Stimulated activated CD4-positive, alpha-beta T cell treated with anti-CD3 and anti-CD28 coated beads, Interleukin-1b, Interleukin-23, amount 100 ng/mL, for 4 hours (primary cell): ENCODE data around the gene ING2.
"Not testable (repeated sequence)": the region's sequence is repeated elsewhere in the genome, so short reads cannot be mapped to it uniquely, and the experiment has no call there.

ENCODE experiments used
- DNase-seq, 2 donors: peaks; one replicate each; pipeline ENCODE4 v3.0.0-alpha.2; 2020; ENCODE audit warnings: low read depth in 2 of 2

Gene ING2

GRCh38 chr4:183548306-183548705 is 43.4 kb downstream of the ING2 start:
- DNase-seq, result no peak

DNA sequence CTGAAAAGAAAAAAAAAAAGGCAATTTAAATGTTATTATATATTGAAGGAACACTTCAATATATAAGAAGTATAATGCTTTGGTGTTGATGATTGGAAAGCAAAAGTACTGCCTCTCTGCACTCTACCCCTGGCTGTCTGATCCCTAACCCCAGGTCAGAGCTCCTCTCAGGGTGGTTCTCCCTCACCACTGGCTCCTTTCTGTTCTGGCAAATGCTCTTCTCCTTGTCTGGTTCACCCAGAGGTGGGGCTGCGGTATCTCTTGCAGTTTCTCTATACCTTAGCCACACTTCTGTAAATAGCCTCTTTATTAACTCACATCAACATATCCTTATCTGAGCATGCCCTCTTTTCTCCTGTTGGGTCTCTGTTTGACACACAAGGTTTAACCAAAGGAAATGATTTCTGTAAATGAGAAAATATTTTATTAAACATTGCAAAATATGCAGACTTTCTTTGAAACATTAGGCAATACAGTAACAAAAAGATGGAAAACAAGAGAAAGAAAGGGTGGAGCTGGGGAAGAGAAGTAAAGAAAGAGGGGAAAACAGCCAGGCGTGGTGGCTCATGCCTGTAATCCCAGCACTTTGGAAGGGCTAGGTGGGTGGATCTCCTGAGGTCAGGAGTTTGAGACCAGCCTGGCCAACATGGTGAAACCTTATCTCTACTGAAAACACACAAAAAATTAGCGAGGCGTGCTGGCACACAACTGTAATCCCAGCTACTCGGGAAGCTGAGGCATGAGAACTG is 45.7 kb downstream of the ING2 start:
- DNase-seq, result no peak

- no peak for DNase-seq
Observed at GRCh38 chr4:183552274-183553146, 47.7 kb downstream of the ING2 start.

- not testable (repeated sequence) for DNase-seq
Observed at GRCh38 chr4:183553147-183553478, 48.3 kb downstream of the ING2 start.

DNA sequence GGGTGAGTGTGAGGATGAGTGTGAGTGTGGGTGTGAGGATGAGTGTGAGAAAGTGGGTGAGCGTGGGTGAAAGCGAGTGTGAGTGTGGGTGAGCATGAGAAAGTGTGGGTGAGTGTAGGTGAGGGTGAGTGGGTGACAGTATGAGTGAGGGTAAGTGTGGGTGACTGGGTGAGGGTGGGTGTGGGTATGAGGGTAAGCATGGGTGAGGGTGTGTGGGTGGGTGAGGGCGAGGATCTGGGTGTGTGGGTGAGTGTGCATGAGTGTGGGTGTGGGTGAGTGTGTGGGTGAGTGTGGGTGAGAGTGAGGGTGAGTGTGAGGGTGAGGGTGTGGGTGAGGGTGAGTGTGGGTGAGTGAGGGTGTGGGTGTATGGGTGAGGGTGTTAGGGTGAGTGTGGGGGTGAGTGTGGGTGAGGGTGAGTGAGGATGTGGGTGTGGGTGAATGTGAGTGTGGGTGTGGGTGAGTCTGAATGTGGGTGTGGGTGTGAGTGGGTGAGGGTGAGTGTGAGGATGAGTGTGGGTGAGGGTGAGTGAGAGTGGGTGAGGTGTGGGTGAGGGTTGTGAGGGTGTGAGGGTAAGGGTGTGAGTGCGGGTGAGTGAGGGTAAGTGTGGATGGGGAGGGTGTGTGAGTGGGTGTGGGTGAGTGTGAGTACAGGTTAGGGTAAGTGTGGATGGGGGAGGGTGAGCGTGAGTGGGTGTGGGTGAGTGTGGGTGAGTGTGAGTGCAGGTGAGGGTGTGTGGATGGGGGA is 48.9 kb downstream of the ING2 start:
- DNase-seq, result no peak

GRCh38 chr4:183554346-183554686 is 49.5 kb downstream of the ING2 start:
- no peak for DNase-seq

GRCh38 chr4:183554878-183555585 is 50.2 kb downstream of the ING2 start:
- DNase-seq, result no peak

DNA sequence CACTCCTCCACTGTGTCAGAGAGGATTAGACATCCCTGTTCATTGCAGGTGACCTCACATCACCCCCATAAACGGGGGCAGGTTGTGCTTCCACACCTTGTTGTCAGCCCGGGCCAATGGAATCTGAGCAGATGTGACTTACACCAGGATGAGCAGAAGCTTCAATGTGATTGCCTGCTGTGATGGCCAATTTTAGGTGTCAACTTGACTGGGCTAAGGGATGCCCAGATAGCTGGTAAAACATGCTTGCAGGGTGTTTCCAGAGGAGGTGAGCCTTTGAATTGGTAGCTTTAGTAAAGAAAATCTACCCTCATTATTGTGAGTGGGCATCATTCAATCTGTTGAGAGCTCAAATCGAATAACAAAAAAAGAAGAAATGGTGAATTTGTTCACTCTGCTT is 52.1 kb downstream of the ING2 start:
- DNase-seq, result no peak

DNA sequence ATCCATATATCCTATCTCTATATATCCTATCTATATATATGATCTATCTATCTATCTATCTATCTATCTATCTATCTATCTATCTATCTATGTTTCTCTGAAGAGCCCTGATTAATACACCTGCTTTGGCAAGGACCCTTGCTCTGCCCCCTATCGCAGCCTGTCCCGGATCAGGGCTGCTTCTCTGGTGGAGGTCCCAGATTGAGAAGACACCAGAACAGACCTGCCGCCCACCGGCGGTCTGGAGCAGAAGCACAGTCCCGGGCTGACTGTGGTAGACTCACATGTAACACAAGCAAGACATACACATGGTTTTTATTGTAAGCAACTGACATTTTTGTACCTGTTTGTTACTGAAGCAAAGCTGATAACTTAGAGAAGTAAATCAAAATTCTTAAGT is 52.8 kb downstream of the ING2 start:
- DNase-seq, result no peak

DNA sequence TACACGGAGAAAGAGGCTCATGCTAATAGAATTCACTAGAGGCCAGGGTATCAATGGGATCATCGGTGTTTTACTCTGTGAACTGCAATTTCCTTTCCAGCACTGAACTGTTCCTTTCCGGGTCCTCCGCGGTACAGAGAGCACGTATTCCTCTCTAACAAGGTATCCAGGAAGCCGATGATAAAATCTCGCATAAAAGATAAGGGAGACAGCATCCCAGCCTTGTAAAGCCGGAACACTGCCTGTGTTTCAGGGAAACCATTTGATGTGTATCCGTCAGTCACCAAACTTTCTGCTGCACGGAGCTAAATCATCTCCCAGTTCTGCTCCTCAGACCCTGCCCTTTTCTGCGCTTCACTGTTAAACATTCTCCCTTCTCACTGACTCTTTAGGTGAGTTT is 54.0 kb downstream of the ING2 start:
- DNase-seq, result no peak

DNA sequence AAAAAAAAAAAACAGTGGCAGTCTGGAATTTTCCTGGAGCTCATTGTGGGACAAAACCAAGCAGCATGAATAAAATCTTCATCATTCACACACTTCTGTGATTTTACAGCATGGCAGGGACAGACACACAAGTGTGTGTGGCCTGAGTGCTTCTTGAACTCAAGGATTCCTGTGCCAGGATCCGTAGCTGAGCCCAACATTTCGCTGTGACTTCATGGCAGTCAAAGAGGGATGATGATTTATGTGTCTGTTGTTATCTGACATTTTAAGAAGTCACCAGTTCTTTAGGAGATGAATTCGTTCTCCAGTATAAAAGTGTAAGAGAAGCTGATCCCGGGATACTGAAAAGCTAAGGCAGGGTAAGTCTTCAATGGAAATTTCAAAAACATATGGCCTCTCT is 57.0 kb downstream of the ING2 start:
- DNase-seq, result no peak
